ENCODE data around the gene STX1A.

- TF ChIP-seq CTCF (conservative IDR thresholded peaks at IDR 0.05; ENCODE audit: low read depth, low read length) (no peak), RFX5 (IDR thresholded peaks at IDR 0.05; ENCODE audit: low read depth, low read length) (no peak), POLR2A (IDR thresholded peaks at IDR 0.05; ENCODE audit: low read depth, low read length) (no peak), RCOR1 (IDR thresholded peaks at IDR 0.05; ENCODE audit: insufficient replicate concordance, low read length) (no peak), BHLHE40 (IDR thresholded peaks at IDR 0.05; ENCODE audit: low read depth, low read length) (no peak)
Measured at GRCh38 chr7:73741600-73741999, 22.1 kb upstream of the STX1A start.
